HepG2 (cell line): Measurements from ENCODE around the gene WDR81. TPM values are rescaled to one million over a fixed set of nuclear protein-coding genes. Genes with fewer than 3 reads are reported as not detected.

ENCODE experiments used
- HOXA7 ChIP-seq: sonication (generic); formaldehyde crosslinking; IDR thresholded peaks from 2 replicates; pipeline ENCODE4 v1.8.1; 2022; ENCODE audit warnings: mild to moderate bottlenecking, missing genetic modification reagents, moderate library complexity
- MTERF4 ChIP-seq: sonication (generic); formaldehyde crosslinking; IDR thresholded peaks from 2 replicates; pipeline ENCODE4 v1.8.0; 2023; ENCODE audit warnings: mild to moderate bottlenecking, missing genetic modification reagents
- NFYB ChIP-seq: sonication (generic); formaldehyde crosslinking; IDR thresholded peaks from 2 replicates; pipeline ENCODE4 v1.4.0; 2020; ENCODE audit warnings: missing genetic modification reagents
- POGZ ChIP-seq: sonication (generic); formaldehyde crosslinking; IDR thresholded peaks from 2 replicates; pipeline ENCODE4 v1.4.0; 2020; ENCODE audit warnings: mild to moderate bottlenecking, missing genetic modification reagents
- POLR2AphosphoS5 ChIP-seq: IDR thresholded peaks from 2 replicates; pipeline ENCODE4 v1.6.1; 2012; ENCODE audit warnings: low read depth, low read length
- PRDM15 ChIP-seq: sonication (generic); formaldehyde crosslinking; IDR thresholded peaks from 2 replicates; pipeline ENCODE4 v1.4.0; 2020; ENCODE audit warnings: missing genetic modification reagents
- RAD21 ChIP-seq: fragments of 450-650 bp; formaldehyde crosslinking; IDR thresholded peaks from 2 replicates; pipeline ENCODE4 v1.5.0; 2020; ENCODE audit warnings: mild to moderate bottlenecking
- RBM22 ChIP-seq: fragments of 200-400 bp; formaldehyde crosslinking; optimal IDR thresholded peaks from 2 replicates; pipeline ENCODE3; 2017; ENCODE audit warnings: mild to moderate bottlenecking, low read length, moderate library complexity
- REST ChIP-seq, 2 experiments: IDR thresholded peaks; 2 replicates each; pipeline ENCODE4 v1.6.1; 2011 to 2012; ENCODE audit warnings: low read length in 2 of 2, borderline replicate concordance in 1 of 2, low read depth in 1 of 2, mild to moderate bottlenecking in 1 of 2, moderate library complexity in 1 of 2
- SALL1 ChIP-seq: sonication (generic); formaldehyde crosslinking; IDR thresholded peaks from 2 replicates; pipeline ENCODE4 v1.8.0; 2022; ENCODE audit warnings: mild to moderate bottlenecking, missing genetic modification reagents
- SMARCC2 ChIP-seq: fragments of 450-650 bp; IDR thresholded peaks from 2 replicates; pipeline ENCODE4 v1.6.1; 2017; ENCODE audit warnings: antibody characterized with exemption, mild to moderate bottlenecking
- SRF ChIP-seq: IDR thresholded peaks from 2 replicates; pipeline ENCODE4 v1.6.1; 2011; ENCODE audit warnings: mild to moderate bottlenecking, low read depth, low read length, moderate library complexity
- THYN1 ChIP-seq: sonication (generic); formaldehyde crosslinking; IDR thresholded peaks from 2 replicates; pipeline ENCODE4 v1.8.1; 2023; ENCODE audit warnings: low read depth, mild to moderate bottlenecking, moderate library complexity, missing genetic modification reagents, borderline replicate concordance
- ZNF224 ChIP-seq: sonication (generic); formaldehyde crosslinking; IDR thresholded peaks from 2 replicates; pipeline ENCODE4 v1.5.0; 2020; ENCODE audit warnings: mild to moderate bottlenecking, missing genetic modification reagents
- ZNF232 ChIP-seq: sonication (generic); formaldehyde crosslinking; IDR thresholded peaks from 2 replicates; pipeline ENCODE4 v1.4.0; 2020; ENCODE audit warnings: missing genetic modification reagents, borderline replicate concordance
- ZNF24 ChIP-seq: fragments of 450-650 bp; IDR thresholded peaks from 2 replicates; pipeline ENCODE4 v1.6.1; 2017; ENCODE audit warnings: antibody characterized with exemption, mild to moderate bottlenecking
- ZNF274 ChIP-seq: sonication (generic); formaldehyde crosslinking; IDR thresholded peaks from 2 replicates; pipeline ENCODE4 v1.5.1; 2020; ENCODE audit warnings: mild to moderate bottlenecking, missing genetic modification reagents
- ZNF362 ChIP-seq: sonication (generic); formaldehyde crosslinking; IDR thresholded peaks from 2 replicates; pipeline ENCODE4 v1.4.0; 2020; ENCODE audit warnings: missing genetic modification reagents, mild to moderate bottlenecking, borderline replicate concordance
- ZNF431 ChIP-seq: sonication (generic); formaldehyde crosslinking; IDR thresholded peaks from 2 replicates; pipeline ENCODE4 v1.9.0; 2022; ENCODE audit warnings: missing genetic modification reagents, low read depth, mild to moderate bottlenecking, borderline replicate concordance
- polyA plus RNA-seq, 8 experiments: library from polyadenylated mRNA; depleted of rRNA in 3 of 8; stranded (reverse) in 7 of 8; unstranded in 1 of 8; fragments of >200 nt; fragmentation: Illumina TruSeq in 4 of 8; extraction: Trizol in 4 of 8; gene quantifications; 2 replicates each; pipeline versions ENCODE4 v1.2.1 to v1.2.3, GENCODE V29; 2011 to 2016; ENCODE audit warnings: low read depth in 4 of 8, missing spikeins in 1 of 8, mixed read lengths in 1 of 8; ENCODE audit not compliant: insufficient read depth in 1 of 8
- total RNA-seq, 5 experiments: library from RNA; depleted of rRNA; stranded (reverse); fragments of >200 nt; fragmentation: Illumina TruSeq; extraction: Trizol; gene quantifications; 2 replicates each; pipeline ENCODE4 v1.2.3, GENCODE V29; 2016; ENCODE audit warnings: low read depth in 1 of 5

The WDR81 gene
- total and polyA plus RNA-seq, 2 of the 13 experiments (the other 11 are each of a cell fraction or from before 2014, with no cell fraction given): 9.1 to 16.7 TPM

- TF ChIP-seq SALL1 (peak; percentile 71), ZNF362 (CRISPR knock-in tag) (peak; percentile 82), HOXA7 (CRISPR knock-in tag) (no peak), MTERF4 (CRISPR knock-in tag) (no peak), REST (IDR thresholded peaks at IDR 0.05; ENCODE audit: borderline replicate concordance in 1 of 2, low read depth in 1 of 2, low read length in 2 of 2) (no peak), SMARCC2 (no peak), POGZ (CRISPR knock-in tag) (0 out of 2 replicates have a peak, but pooled peaks have one; percentile 26), THYN1 (CRISPR knock-in tag) (no peak), RBM22 (no peak), ZNF224 (CRISPR knock-in tag) (no peak), ZNF431 (no peak), ZNF24 (no peak), ZNF274 (CRISPR knock-in tag) (no peak), PRDM15 (CRISPR knock-in tag) (no peak), SRF (no peak), POLR2AphosphoS5 (no peak), ZNF232 (CRISPR knock-in tag) (no peak), RAD21 (CRISPR knock-in tag) (peak; percentile 32; the same call in 1 of the 2 replicates), NFYB (CRISPR knock-in tag) (no peak)
Measured at GRCh38 chr17:1769822-1770477, 45.4 kb downstream of the WDR81 start (continued).
